GM21423 (cell line): ENCODE measurements around the gene CBX6.

Source experiments
- ATAC-seq: cut with Tn5 transposase; IDR thresholded peaks from one replicate; pipeline ENCODE4 v1.9.1; 2021; ENCODE audit warnings: mild to moderate bottlenecking, moderate library complexity; ENCODE audit not compliant: unreplicated experiment

CBX6 gene

GRCh38 chr22:38823076-38823475 lies 48.9 kb downstream of the CBX6 start:
- no peak for ATAC-seq

- ATAC-seq, result no peak
Measured at GRCh38 chr22:38820020-38820419, 52.0 kb downstream of the CBX6 start.

- ATAC-seq, result no peak
Measured at GRCh38 chr22:38819387-38819940, 52.6 kb downstream of the CBX6 start.

GRCh38 chr22:38817196-38817595 lies 54.8 kb downstream of the CBX6 start:
- ATAC-seq, result no peak

GRCh38 chr22:38815842-38816241 lies 56.2 kb downstream of the CBX6 start:
- no peak for ATAC-seq
